NCI-H2081 treated with DMSO at 0.1 percent for 48 hours (cell line): ENCODE measurements around the gene PTPRJ.
A peak's percentile ranks its signal among the peaks of the same experiment; 100 is the strongest.

Experiments used
- DNase-seq: peaks from one replicate; lab custom pipeline; 2025; lab: John Stamatoyannopoulos, UW

The PTPRJ gene

DNA sequence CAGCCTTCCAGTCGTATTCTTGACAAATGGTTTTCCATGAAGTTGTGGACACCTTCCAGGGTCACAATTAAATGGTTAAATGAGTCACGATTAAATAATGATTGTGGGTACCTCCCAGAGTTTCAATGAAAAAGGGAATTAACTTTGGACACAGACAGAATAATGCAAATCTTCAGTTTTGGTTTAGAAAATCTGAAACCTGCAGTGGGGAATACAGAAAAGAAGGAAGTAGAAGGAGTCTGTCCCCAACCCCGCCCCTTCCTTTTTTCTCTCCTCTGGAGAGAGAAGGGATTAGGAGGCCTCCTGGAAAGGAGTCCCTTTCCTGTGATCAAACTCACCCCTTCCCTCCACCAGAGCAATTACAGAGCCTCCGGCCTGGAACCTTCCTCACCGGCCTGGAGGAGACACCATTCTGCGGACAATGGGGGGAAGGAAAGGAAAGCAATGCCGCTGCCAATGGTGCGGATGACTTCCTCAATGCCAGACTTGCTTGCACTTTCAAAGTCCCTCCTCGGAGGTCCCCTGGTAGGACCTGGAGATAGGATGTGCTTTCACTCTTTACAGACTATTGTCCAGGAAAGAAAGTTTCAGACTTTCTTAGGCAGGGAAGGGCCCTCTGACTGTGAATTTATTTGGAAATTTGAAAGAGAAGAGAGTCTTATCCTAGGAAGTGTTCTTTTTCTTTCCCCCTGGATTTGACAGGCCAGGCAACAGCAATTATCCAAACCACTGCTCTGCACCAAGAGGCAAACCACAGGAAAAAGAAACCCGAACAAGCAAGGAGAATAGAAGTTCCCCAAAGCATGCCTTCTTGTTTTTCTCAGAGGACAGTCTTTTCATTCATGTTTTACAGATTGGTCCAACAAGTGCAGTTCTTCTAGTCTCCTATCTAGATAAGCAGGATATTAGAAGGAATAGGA lies 86.8 kb downstream of the PTPRJ start:
- DNase-seq = no peak

DNA sequence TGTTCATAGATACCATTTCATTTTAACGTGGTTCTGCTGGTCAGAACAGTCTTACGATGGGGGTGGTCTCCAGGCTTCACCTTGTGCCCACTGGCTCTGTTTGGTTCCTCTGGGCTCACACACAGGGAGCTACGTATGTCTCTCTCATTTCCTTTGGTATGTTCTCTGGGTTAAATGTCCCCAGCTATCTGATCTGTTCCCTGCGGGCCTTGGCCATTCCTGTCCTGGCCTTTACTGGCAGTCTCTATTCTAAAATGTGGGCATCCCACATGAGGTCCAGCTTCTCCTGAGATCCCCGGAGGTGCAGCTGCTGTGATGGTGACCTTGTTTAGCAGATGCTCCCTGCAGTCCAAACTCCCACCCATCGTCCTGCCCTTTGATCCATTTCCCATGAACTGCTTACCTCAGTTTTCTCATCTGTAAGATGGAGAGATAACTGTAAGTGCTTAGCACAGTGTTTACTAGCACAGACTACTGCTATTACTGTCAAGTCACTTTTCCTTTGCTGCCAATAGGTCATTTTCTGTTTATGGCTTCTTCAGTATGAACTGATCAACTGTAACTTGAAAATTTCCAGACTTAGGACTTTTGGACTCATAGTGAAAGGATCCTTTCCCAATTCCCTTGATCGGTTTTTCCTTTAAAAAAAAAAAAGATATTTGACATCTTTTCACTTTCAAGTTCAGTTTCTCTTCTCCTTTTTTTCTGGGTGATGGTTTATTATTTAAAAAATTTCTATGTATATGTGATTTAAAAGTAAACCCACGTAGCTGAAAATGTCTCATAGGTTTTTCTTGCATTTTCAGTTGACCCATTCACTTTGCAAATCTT lies 92.9 kb downstream of the PTPRJ start:
- no peak for DNase-seq

DNA sequence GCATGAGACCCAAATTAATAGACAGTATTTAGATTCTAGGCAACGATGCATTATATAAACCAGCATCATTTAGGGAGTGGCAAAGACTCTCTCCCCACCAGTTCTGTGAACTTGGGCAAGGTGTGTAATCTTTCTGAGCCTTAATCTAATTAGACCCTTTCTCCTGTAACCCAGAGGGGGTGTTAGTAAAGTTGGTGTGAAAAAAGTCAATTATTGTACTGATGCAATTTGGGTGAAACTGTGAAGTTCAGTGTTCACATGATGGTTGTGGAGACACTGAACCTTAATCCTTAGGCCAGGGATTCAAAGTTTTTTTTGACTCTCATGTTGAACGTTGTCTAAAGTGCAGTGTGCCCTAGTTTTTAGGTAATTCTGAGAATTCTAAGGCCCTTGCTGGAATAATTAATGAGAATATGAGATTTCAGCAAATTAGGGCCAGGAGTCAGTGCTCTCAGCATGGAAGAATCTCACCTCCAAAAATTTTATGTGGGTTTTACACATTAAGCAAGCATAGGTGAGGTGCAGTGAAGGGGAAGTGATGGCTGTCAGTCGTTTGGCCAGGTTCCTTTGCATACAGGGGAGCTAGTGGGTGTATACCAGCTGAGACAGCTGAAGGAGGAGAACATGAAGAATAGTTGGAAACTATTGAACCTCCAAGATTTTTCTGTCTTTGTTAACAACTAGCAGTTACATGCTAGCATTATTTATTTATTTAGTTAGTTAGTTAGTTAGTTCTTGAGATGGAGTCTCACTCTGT lies 94.2 kb downstream of the PTPRJ start:
- DNase-seq = no peak

DNA sequence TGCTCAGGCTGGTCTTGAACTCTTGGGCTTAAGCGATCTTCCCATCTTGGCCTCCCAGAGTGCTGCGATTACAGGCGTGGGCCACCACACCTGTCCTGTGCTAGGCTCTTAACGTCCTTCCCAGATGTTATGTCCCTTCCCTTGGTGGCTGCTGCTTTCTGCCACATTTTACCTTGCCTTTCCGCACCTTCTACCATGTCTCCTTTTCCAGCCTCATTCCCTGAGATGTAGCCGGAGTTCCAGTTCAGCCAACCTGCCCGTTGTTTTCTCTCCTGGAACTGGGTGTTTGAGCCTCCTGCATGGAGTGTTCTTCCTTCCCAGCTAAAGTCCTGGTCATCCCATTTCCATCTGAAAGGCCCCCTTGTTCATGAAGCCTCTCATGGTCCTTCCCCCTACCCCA lies 95.3 kb downstream of the PTPRJ start:
- no peak for DNase-seq

DNA sequence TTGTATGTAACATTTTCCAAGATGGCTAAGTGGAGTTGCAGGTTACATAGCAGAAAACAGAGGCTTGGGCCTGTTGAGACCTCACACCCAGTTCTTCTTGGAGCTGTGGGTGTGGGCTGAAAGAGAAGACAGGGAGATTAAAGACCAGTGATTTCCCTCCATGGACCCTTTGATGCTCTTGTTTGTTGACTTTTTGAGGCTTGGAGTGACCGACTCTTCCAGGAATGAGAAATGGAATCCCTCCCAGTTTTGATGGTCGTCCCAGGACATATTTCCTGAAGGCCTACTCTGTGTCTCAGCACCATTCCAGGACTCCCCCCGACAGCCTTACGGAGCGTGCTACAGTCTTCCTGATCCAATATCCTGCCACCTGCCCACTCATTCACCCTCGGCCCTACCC lies 96.9 kb downstream of the PTPRJ start:
- DNase-seq = no peak

DNA sequence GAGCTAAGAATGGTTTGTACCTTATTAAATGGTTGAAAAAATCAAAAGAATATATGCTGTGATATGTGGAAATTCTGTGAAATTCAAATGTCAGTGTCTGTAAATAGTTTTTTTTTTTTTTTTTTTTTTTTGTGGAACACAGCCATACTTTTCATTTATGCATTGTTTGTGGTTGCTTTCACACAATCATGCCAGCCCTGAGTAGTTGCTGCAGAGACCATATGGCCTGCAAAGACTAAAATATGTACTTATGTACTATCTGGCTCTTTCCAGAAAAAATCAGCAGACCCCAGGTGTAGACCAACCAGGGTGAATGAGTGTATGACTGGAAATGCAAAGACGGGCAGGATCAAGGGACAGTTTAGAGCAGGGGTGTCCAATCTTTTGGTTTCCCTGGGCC lies 98.3 kb downstream of the PTPRJ start:
- no peak for DNase-seq

DNA sequence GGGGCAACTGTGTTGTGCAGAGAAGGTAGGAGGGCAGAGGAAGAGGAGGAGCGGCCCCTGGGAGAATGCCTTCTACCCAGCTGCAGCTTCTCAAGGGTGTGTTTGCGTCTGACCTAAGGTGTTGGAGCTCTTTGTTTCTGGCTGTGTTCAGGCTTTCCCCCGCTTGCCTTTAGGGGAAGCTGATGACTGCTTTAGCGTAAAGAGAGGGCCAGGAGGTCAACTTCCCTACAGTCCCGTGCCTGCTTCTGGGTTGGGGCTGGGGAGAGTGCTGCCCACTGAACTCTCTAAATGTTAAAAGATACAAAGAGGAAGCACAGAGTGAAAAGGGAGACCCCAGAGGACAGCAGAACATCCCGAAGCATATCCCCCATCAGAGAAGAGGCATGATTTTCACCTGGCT lies 99.2 kb downstream of the PTPRJ start:
- no peak for DNase-seq

DNA sequence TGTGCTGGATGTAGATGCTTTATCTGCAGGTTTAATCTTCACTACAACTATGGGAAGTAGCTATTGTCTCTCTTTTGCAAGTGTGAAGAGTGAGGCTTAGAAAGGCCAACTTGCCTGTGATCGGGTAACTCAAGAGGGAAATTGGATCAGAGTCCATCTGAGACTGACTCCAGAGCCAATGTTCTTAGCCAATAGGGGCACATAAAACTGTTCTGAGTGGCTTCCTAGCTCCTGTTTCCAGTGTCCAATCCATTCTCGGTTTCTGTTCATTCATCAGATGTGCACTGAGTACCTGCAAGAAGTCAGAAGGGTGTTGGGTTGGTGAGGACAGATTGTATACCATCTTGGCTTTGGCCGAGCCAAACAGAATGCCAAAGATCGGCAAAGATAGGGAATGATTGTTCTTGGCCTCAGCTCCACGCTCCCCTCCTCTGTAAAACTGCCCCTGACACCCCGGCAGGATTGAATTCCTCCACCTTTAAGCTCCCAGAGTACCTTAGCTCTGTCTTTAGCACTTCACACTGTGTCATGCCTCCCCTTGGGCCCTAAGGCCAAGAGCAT lies 100.0 kb downstream of the PTPRJ start:
- no peak for DNase-seq

DNA sequence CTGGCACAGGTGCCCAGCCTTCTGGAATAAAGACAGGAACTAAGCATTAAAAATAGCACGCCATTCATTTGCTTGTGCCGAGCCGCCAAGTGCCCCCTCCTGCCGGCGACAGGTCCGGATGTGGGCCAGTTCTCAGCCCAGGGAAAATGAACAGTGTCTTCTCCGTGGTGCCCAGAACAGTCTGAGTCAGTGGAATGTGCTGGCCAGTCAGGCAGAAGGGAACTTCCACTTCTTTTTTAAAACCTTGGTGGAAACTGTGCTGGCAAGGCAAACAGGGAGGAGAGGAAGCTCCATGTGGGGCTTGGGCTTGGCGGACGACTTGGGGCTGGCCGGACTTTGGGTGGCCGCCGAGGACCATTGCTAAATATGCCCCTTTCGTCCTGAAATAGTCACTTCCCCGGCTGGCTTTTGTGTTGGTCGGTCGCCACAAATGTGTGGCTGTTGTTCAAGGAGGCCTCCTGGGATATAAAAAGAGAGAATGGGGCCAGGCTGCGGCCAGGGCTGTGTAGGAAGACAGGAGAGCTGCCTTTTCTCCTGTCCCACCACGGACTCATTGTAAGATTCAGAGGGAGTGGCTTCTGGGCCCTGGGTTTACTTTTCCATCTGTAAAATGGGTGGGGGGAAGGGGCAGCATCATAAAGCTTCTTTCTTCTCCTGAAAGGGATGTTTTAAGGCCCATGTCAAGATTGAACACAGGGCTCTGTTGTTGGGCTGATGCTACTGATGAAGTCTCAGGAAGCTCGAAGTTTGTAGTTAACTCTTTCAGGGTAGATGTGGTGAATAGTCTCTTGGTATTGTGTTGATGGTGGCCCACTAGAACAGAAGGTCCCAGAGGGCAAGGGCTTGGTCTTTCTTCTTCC lies 101.0 kb downstream of the PTPRJ start:
- DNase-seq = no peak

DNA sequence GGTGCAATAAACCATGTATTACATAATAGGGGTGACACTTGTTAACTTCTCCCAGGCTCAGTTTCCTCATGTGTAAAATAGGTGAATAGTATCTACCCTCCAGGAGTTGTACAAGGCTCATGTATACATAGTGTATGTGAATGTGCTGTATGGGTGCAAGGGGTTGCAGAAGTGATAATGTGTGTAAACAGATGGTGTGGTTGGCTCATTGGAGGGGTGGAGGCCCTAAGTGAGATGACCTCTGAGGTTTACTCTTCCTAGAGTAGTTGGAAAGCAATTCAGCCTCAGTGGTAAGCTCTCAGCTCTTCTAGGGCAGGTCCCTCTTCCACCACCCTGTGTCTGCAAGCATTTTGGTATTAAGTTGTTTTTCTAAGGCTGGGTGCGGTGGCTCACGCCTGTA lies 102.4 kb downstream of the PTPRJ start:
- DNase-seq = no peak

DNA sequence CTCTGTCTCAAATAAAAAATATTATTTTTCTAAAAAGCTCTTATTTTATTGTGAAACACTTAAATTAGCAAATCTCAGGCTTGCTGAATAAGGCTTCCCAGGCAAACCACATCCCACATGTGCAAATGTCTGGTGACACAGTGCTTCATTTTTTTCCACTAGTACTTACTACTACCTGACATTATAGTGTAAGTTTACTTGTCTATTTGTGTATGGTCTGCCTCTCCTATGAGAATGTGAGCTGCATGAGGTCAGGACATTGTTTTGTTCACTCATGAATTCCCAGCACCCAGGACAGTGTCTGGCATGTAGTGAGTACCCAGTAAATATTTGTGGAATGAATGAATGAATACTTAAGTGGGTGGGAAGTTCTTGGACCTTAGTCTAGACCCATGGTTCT lies 103.1 kb downstream of the PTPRJ start:
- DNase-seq = no peak

DNA sequence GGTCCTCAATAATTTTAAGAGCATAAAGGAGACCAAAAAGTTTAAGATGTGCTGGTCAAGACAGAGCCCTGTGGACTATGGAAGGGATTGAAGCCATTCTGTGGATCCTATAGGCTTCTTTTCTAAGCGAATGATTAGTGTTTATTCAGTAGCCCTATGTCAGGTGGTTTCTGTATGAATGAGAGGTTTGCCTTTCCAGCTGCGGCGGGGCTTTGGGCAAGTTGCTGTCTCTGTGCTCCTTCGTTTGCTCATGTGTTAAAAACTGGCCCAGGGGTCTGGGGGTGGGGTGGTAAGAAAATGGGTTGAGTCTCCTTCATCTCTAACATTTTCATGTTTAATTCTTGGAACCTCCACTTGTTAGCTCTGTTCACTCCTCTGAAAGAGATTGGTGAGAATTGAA lies 105.3 kb downstream of the PTPRJ start:
- DNase-seq = no peak

DNA sequence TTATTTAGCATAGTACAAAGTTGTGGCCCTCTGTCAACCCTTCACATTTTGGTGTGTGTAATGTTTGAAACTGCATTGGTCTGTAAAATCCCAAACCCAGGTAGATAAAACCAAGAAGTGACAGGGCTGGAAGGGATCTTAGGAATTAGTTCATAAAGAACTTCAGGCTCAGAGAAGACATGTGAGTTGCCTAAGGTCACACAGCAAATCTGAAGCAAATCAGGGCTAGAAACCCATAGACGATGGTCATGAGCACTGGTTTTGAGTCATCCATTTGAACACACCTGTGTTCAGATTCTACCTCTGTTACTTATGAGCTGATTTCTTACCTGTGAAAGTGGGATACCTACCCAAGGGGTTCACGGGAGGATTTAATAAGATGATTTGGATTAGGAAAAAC lies 107.1 kb downstream of the PTPRJ start:
- DNase-seq = no peak

DNA sequence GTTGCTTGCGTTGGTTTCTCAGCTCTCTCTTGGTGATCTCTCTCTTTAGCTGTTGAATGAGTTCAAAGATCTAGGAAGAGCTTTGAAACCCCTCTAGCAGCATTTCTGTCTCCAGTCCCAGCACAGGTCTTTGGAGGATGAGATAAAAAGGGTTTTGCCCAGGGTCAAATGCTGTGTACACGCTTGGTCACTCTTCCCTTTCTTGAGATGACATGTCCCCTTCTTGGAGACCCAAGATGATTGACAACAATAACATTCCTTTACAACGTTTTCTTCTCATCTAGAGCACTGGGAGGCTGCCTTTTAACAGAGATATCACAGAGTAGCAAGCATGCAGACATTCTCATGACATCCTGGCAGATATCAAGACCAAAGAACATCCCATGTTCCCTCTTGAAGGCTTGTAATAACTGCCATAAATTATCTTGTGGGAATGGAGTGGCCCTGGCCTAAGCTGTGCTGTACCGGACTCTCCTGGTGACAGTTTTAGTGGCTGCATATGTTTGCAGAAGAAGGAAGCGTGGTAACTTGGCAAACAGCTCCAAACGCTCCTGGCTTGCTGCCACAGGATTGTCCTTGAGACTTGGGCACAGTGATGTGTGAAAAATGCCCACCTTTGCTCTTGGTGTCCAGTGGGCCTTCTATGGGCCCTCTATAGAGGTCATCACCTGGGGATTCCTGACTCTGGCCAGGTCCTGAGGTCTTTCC lies 107.8 kb downstream of the PTPRJ start:
- DNase-seq = no peak

DNA sequence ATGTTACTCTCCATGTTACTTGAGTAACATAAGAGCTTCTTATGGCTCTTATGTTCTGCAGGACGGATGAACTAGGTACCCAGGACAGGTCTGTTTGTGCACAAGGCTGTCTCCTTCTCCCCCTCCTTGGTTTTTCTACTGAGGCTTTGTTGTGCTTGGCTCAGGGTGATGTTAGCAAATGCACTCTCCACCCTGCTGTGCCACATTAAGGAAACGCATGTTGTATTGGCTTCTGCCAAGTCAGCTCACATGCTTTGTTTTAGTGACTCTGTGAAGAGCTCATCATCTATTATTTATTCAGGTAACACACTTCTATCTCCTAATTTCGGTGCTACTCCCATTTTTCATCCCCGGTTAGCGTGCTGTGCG lies 108.3 kb downstream of the PTPRJ start:
- peak; percentile 72 for DNase-seq

DNA sequence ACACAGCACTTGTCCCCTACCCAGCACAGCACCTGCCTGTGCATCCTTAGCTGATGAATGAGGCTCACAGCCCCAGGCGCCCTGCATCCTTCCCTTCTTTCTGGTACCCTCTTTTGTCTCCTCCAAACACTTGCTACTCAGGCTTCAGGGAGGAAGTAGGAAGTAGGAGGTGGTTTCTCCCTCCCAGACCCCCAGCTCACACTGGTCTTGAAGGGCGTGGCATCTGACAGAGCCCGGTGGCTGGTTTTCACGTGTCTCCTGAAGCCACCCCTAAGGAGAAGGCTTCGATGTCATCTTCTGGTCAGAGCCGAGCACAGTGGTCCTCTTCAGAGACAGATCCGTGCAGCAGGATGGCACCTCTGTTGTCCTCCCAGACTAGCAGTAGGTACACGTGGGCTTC lies 109.8 kb downstream of the PTPRJ start:
- no peak for DNase-seq

DNA sequence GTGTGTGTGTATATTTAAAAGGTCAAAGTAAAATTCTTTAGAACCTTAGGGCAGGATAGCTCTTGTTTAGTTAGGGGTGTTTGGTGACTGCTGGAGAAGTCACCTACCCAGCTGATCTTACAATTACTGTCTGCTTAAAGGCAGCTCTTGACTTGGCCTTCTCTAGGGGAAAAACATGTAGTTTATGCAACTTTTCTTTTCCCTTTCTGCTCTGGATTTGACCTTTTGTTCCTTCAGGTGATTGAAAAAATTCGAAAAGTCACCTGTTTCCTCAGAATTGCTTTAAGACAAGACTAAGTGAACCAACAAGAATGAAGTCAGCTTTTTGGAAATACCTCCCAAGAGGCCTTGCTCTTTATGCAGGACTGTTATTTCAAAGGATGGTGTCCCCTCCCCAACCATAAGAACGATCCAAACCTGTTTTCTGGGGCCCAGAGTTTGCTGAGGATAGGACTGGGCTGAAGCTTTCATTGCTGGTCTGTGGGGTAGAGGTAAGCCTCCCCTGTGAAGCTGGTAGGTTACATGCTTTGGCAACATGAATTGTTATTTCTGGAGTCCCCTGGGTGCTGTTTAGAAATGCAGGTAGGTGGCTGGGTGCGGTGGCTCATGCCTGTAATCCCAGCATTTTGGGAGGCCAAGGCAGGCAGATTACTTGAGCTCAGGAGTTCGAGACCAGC lies 111.2 kb downstream of the PTPRJ start:
- DNase-seq = no peak

DNA sequence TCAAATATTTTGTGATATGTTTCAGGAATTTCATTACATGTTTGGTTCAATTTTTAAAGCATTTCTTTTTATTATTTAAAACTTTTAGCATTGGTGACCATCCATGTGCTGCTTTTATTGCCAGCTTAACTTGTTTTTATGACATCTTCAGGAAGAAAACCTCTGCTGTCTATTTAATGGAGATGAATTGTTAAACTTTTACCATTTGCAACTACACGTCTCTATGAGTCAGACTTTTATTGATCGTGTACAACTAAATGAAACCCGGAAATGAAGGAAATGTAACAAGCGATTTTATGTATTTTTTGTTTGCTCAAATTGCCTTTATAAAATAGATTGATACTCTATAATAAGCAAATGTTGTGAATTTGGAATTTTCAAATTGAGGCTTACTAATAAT lies 113.0 kb downstream of the PTPRJ start:
- DNase-seq = no peak

DNA sequence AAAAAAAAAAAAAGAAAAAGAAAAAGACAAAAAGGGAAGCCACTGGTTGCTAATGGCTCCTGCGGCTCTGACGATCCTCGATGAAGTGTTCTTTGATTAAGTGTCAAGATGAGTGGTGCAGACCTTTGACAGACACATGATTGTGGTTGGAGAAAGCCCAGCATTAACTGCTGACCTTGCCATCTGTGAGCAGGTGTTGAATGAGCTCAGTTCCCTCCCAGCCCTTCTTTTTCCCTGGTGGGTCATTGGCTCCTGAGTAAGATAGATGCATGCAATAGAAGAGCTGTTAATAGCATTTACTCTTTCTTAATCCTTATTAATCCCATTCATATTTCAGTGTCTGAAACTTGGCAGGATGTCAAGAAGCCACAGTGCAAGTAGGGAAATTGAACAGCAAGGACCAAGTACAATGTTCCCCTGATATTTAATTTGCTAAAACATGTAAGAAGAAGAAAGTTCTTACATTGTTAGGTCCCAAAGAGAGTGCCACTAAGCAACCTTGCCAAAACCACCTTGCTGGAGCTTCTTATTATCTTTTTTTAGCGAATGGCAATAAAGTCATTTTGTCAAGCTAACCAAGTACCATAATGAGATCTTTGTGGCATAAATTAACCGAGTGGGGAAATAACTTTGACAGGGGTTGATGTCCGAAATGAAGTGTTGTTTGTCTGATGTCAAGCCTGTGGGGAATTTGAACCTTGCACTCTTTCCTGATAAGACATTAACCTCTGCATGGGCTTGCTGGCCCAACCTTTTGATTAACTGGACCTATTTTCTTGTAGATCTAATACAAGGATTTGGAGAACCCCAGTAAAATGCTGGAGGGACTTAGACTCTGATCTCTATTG lies 113.7 kb downstream of the PTPRJ start:
- no peak for DNase-seq
